H1 (cell line): ENCODE results near the gene UTP20.

Source experiments
- CEBPB ChIP-seq: IDR thresholded peaks from 2 replicates; pipeline ENCODE4 v1.6.1; 2012; ENCODE audit warnings: low read depth, low read length
- EZH2 ChIP-seq: fragments of 200-600 bp; sonication (generic); IDR thresholded peaks from 2 replicates; pipeline ENCODE4 v1.7.1; 2012; ENCODE audit warnings: low read depth, mild to moderate bottlenecking, moderate library complexity, low read length, inconsistent platforms; ENCODE audit not compliant: severe bottlenecking
- POU5F1 ChIP-seq: IDR thresholded peaks from 2 replicates; pipeline ENCODE4 v1.6.1; 2011; ENCODE audit warnings: low read depth, mild to moderate bottlenecking, low read length, moderate library complexity
- TCF12 ChIP-seq: IDR thresholded peaks from 2 replicates; pipeline ENCODE4 v1.6.1; 2011; ENCODE audit warnings: low read depth, mild to moderate bottlenecking, low read length

- no peak for TF ChIP-seq CEBPB
- TF ChIP-seq EZH2 = no peak
- no peak for TF ChIP-seq TCF12
- no peak for TF ChIP-seq POU5F1
Measured at GRCh38 chr12:101287357-101287756, 7.5 kb downstream of the UTP20 start.
